Measurements from ENCODE around the gene CCDC201. TPM values are rescaled to one million over a fixed set of nuclear protein-coding genes. Genes with fewer than 3 reads are reported as not detected.
"Not testable (repeated sequence)": the region's sequence is repeated elsewhere in the genome, so short reads cannot be mapped to it uniquely, and the experiment has no call there.

The CCDC201 gene
- total RNA-seq, 2 donors from 2014 or later = not detected

DNA sequence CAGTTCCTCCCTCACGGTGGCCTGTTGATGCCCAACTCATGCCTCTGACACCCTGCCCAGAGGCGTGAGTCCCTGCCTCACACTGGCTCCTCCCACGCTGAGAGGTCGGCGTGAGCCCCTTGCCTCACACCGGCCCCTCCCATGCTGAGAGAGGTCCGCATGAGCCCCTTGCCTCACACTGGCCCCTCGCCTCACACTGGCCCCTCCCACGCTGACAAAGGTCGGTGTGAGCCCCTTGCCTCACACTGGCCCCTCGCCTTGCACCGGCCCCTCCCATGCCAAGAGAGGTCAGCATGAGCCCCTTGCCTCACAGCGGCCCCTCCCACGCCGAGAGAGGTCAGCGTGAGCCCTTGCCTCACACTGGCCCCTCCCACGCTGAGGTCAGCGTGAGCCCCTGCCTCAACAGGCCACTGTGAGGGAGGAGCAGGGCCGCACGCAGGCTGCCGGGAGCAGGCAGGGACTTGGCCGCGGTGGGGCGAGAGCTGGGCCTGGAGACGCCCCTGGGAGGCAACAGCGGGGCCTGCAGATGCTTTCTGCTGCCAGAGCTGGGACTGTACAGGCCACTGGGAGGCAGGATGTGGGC is 61.1 kb downstream of the CCDC201 start:
- H3K27me3 Mint-ChIP-seq; H3K36me3 Mint-ChIP-seq; H3K4me3 Mint-ChIP-seq; H3K4me1 Mint-ChIP-seq (ENCODE audit: low read depth in 2 of 2); DNase-seq (ENCODE audit: low spot score); ATAC-seq; H3K9me3 Mint-ChIP-seq; H3K27ac Mint-ChIP-seq: not testable (repeated sequence)

GRCh38 chr7:45810451-45811005 is 62.4 kb downstream of the CCDC201 start:
- ATAC-seq; H3K27ac Mint-ChIP-seq; H3K4me1 Mint-ChIP-seq (ENCODE audit: low read depth in 2 of 2); H3K4me3 Mint-ChIP-seq; H3K9me3 Mint-ChIP-seq; DNase-seq (ENCODE audit: low spot score); H3K36me3 Mint-ChIP-seq; H3K27me3 Mint-ChIP-seq: not testable (repeated sequence)

Other genes starting within 250 kb of the CCDC201 start
- not detected for gene IGFBP1, start 15.4 kb upstream of the CCDC201 start, total RNA-seq
- gene IGFBP3, start 48.2 kb upstream of the CCDC201 start, total RNA-seq = 1 to 10 TPM in 1 of 2 donors, not detected in 1; 1.7 TPM